Activated CD4-positive, alpha-beta T cell treated with anti-CD3 and anti-CD28 coated beads for 48 hours (primary cell): Measurements from ENCODE around the gene SNX21.
"Not testable (repeated sequence)": the region's sequence is repeated elsewhere in the genome, so short reads cannot be mapped to it uniquely, and the experiment has no call there.

ENCODE experiments used
- DNase-seq: peaks from one replicate; pipeline ENCODE4 v3.0.0-alpha.2; 2020

The SNX21 gene, protein sequence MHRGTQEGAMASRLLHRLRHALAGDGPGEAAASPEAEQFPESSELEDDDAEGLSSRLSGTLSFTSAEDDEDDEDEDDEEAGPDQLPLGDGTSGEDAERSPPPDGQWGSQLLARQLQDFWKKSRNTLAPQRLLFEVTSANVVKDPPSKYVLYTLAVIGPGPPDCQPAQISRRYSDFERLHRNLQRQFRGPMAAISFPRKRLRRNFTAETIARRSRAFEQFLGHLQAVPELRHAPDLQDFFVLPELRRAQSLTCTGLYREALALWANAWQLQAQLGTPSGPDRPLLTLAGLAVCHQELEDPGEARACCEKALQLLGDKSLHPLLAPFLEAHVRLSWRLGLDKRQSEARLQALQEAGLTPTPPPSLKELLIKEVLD

DNA sequence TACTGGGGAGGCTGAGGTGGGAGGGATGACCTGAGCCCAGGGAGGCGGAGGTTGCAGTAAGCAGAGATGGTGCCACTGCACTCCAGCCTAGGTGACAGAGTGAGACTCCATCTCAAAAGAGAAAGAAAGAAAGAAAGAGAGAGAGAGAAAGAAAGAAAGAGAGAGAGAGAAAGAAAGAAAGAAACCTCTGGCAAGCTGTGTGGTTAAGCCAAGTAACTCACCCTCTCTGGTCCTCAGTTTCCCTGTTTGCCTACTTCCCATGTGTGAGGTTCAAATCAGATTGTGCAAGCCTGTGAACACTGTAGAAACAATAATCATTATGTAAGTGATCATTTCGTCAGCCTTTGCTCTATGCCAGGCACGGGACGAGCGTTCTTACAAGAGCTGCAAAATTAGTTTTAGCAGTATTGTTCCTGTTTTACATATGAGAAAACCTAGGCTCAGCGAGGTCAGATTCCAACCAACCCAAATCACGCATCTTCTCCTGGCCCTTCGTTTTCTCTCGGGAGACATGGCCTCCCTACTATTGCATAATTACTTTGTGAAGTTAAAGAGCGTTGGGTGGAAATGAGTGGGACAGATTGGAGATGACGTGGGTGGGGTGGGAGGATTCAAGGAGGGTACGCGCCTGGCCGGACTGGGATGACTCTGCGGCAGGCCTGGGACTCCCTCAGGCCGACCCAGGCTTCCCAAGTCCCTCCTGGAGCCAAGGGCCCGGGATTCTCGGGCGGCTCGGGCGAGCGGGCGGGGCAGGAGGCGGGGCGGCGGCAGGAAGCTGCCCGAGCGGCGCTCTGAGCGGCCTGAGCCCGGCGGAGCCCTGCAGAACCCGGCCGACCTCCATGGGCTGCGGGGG lies at the start of gene SNX21:
Gene SNX21 (plus strand): TSS at position 770 of the 853 bp plus-strand sequence. CDS start 121 bp downstream, outside the sequence.
- DNase-seq, result peak; percentile 32

DNA sequence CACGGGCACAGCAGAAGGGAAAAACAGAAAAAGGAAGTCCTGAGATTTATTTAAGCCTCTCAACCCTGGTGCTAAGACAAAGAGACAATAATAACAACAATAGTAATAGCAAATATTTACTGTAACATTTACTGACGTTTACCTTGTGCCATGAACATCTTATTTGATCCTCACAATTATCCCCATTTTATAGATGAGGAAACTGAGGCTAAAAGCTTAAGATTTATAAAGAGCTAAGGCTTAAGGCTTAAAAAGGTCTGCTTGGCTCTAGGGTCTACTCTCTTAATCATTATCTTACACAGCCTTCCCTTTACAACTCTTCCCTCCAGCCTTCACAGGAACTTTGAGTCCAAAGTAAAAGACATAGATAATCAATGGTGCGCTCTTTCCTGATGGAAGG lies 45.2 kb upstream of the SNX21 start:
- no peak for DNase-seq

DNA sequence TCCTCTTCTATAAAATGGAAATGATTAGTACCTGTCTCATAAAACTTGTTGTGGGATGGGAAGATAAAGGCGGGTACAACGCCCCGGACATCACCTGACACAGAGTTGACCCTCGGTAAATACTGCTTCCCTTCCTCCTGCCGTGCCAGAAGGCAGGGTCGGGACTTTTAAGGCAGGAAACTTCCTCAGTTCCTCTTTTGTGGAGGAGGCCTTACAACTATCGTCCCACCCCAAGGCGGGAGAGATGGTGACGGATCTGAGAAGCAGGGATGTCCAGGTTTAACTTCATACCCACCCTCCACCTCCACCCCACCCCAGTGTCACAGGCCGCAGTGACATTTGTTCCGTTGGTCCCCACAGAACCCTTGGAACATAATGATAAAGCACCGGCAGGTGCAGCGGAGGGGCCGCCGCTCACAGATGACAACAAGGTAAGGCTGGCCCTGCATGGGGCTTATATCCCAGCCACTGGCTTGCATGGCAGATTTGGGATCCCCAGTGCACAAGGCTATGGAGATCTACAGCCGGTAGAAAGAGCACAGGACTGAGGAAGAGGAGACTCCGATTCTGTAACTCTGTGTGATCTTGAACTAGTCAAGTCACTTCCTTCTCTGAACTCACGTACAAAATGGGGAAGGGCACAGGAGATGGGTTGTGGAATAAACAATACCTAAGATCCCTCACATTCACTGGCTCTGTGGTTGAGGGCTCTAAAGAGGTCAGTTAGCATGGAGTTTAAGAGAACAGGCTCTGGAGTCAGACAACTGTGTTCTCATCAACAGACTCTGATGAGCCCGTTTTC lies 41.1 kb upstream of the SNX21 start:
- DNase-seq, result no peak

DNA sequence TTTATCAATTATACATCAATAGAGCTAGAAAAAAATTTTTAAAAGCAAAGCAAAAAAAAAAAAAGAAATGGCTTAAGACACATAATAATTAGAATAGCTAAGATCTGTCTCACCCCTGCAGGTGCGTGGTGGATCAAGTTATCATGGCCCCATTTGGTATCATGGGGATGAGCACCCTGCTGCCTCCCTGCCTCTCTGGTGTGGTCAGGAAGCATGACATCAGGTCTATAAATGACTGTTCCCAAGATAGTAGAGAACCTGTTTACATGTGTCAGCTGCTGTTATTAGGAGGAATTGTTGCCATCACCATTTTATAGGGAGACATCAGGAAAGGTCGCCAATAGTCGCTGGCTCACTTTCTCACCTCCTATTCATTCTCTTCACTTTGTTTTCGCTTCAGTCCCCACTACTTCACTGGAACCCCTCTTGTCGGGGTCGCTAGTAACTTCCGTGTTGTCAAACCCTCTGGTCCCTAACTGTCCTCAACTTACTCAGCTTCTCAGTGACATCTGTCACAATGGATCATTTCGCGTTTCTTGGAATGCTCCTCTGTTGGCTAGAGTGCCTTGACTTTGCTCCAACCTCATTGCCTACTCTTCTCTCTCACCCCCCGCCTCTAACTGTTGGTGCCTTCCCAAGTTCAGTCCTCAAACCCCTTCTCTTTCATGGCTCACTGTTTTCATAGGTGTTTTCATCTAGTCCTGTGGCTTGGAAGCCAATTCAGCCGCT lies 37.1 kb upstream of the SNX21 start:
- DNase-seq, result no peak

DNA sequence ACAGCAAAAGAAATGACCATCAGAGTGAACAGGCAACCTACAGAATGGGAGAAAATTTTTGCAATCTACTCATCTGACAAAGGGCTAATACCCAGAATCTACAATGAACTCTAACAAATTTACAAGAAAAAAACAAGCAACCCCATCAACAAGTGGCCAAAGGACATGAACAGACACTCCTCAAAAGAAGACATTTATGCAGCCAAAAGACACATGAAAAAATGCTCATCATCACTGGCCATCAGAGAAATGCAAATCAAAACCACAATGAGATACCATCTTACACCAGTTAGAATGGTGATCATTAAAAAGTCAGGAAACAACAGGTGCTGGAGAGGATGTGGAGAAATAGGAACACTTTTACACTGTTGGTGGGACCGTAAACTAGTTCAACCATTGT lies 36.1 kb upstream of the SNX21 start:
- not testable (repeated sequence) for DNase-seq

DNA sequence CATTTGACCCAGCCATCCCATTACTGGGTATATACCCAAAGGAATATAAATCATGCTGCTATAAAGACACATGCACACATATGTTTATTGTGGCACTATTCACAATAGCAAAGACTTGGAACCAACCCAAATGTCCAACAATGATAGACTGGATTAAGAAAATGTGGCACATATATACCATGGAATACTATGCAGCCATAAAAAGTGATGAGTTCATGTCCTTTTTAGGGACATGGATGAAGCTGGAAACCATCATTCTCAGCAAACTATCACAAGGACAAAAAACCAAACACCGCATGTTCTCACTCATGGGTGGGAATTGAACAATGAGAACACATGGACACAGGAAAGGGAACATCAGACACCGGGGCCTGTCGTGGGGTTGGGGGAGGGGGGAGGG lies 35.6 kb upstream of the SNX21 start:
- not testable (repeated sequence) for DNase-seq

DNA sequence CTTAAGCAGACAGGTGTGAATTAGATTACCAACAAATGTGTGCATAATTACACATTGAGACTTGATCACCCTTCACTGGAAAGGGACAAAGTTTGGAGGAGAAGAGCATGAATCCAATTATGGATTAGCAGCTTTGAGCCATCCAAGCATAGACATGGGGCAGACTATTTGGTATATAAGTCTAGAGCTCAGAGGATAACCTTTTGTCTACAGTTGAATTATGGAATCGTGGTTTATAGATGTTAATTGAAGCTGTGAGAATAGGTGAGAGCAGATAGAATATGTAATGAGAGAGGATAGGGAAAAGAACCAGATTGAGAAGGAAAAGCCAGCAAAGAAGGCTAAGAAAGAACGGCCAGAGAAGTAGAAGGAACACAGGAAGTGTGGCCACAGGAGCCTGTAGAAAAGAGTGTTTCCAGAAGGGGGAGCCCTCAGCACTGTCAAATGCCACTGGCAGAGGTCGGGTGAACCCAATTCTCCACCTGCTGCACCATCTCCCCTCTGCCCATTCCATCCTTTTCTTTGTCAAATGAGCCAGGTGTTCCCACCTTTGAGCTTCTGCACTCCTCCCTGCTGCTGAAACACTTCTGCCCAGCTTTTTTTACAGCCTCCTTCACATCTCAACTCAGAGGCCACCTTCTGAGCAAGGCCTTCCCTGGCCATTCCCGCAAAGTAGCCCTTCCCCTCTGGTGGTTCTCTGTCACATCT lies 34.5 kb upstream of the SNX21 start:
- DNase-seq, result peak; percentile 76

DNA sequence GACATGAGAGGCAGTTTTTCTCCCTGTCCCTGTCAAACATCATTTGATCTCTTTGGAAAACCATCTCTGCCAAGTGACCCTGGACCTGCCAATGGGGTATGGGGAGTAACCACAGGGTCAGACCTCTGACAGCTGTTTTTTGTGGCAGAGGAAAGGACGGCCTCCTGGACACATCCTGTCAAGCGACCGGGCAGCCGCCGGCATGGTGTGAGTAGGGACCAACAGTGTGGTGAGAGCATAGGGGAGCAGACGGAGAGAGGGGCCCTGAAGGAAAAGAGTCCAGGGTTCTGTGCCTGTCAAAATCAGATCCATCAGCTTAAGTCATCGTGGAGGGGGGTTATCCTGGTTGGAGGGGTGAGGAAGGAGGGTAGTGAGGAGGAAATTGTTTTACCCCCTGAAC lies 31.7 kb upstream of the SNX21 start:
- no peak for DNase-seq

DNA sequence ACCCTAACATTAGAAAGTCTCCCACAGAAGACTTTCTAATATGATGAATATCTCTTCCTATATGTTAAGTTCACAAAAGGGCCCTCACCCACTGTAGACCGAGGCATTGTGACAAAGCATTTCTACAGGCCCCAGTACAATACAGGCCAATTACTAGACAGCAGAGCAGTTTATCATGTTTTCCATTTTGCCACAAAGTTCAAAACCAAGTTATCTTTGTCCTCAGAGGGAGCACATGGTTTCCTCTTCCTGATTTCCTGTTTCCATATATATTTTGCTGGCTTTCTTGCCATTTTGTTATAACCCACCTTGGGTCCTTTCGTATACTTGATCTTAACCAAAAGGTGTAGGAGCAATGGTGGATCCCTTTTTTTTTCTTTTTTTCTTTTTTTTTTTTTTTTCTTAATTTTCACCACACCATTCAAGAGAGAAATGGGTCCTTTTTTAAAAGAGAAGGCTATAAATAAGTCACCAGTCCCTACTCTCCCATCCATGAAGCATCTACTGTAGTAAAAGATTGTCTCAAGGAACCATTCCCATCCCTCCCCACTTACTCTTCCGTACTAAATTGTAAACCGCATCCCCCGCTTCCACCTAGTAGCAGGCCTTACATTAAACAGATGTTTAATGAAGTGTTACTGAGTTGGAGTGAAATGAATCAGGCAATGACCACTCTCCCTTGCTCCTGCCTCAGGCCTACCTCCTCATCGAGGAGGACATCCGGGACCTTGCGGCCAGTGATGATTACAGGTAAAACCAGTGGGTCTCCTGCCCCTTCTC lies 23.2 kb upstream of the SNX21 start:
- no peak for DNase-seq

DNA sequence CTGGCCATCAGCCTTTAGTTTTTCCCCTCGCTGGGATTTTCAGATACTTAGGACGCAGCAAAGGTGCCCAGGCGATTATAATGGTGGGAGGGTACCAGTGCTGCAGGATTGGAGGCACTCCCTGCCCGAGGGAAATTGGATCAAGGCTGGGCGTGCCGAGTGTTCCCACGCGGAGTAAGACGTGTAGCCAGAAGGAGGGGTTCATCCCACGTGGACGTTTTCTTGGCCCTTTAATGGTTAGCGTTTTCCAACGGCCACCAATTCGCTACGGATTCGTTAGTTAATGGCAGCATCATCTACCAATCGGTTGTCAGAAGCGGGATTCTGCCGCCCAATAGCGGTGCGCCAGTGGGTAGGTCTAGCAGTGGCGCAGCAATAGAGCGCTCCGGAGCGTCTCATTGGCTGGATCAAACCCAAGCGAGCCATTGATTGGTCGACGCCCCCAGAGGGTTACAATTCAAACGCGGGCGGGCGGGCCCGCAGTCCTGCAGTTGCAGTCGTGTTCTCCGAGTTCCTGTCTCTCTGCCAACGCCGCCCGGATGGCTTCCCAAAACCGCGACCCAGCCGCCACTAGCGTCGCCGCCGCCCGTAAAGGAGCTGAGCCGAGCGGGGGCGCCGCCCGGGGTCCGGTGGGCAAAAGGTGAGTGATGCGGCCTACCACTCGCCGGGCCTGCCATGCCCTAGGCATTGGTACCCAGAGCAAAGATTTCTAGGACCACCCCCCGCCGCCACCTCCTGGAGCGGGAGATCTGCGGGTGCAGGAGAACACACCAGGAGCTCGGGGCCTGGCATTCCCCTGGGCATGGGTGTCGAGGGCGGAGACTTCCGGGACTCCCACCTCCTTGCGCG lies 21.2 kb upstream of the SNX21 start, which contains the start of gene UBE2C:
Gene UBE2C (plus strand): TSS at position 488 of the 849 bp plus-strand sequence. CDS start 52 bp downstream, at position 540.
- peak; percentile 97 for DNase-seq

DNA sequence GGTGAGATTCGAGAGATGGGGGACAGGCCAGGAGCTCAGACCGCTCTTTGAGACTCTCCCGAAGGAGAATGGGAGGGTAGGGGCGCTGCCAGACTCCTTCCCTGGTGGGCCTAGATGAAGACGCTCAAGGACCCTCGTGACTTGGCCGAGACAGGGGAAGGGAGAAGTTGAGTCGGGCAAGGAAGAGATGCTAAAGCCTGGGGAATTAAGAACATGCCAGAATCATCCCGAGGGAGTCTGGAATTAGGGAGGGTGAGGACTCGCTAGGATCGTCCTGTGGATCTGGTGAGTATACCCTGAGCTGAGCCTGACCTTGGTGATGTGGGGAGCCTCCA lies 20.6 kb upstream of the SNX21 start:
- no peak for DNase-seq

DNA sequence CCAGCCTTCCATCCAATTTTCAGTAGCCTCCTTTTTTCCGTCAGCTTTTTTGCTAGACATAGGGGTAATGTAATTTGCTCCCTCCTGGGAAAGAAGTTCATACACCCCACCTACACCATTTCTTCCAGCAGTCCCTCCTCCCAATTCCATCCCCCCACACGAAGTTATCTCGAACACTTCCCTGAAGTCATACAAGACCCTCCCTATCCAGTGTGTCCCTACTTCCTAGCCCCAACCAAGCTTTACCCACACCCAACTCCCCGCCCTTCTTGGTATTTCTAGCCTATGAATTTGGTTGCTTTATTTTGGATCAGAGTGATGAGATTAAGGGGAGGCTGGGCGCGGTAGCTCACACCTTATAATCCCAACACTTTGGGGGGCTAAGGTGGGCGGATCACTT lies 20.1 kb upstream of the SNX21 start:
- DNase-seq, result no peak

DNA sequence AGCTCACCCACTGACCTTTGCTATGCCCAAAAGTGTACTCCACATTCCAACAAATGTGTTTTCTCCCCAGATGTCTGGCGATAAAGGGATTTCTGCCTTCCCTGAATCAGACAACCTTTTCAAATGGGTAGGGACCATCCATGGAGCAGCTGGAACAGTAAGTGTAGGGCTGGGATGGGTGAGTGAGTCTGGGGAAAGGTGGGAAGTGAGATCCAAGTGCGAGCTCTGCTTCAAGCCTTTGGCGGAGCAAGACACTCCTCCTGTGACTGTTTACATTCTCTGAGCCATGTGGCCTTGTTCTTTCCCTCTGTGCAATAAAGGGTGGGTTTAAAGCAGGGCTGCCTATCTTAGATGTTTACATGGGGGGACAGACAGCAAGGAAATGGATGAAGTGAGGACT lies 19.3 kb upstream of the SNX21 start:
- no peak for DNase-seq

DNA sequence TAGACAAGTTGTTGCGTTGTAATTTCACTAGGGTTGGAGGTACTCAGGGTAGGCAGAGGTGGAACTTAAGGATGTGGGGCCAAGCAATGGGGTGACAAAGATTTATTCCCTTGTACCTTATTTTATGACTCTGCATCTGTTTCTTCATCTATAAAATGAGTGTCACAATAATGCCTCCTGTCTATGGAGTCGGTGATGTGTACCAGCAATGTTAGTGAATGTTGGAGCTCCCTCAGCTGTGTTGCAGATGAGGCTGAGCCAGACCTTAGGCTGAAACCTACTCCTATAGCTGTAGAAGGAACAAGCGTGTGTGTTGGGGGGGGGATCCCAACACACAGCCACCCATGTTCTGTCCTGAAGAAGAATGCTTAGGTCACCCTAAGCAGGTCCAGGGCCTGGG lies 16.6 kb upstream of the SNX21 start:
- DNase-seq, result no peak

DNA sequence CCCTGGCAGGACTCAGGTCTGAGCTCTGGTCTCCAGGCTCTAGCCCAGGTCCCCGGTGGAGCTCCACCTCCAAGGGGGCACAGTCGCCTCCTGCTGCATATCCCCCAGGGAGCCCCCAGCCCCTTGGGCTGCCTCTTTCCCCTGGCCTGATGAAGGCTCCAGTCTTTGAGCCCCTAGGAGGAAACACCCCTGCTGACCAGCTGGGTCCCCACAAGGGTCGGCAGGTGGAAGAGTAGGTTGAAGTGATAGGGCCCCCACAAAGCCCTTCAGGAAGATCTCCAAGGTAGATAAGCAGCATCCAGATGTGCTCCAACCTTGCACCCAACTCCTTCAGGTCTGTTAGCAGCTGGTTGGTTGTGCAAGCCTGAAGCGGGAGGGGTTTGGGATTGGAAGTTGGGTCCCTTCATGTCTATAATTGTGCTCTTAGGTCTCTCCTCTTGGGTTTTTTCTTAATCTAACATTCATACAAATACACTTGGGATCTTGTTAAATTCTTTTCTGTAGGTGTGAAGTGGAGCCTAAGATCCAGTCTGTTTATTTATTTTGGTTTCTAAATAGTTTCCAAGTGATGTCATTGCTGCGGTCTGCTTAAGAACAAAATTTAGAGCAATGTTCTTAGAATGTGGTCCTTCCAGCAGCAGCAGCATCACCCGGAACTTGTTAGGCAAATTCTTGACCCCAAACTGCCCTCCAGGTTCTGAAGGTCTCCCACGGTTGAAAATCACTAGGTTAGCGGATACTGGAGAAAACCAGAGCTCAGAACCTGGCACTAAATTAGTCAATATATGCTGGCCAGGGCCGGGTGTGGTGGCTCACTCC lies 16.0 kb upstream of the SNX21 start:
- no peak for DNase-seq

DNA sequence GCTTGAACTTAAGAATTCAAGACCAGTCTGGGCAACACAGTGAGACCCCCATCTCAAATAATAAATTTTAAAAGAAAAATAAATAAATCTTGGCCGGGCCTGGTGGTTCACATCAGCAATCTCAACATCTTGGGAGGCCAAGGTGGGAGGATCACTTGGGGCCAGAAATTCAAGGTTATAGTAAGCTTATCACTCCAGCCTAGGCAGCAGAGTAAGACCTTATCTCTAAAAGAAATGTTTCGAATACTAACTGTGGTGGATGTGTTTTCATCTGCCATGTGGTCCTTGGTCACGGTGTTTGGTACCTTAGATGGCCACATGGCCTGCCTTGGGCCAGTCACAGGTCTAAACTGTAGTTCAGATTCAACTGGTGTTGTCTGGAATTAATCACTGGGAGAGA lies 15.4 kb upstream of the SNX21 start:
- no peak for DNase-seq

DNA sequence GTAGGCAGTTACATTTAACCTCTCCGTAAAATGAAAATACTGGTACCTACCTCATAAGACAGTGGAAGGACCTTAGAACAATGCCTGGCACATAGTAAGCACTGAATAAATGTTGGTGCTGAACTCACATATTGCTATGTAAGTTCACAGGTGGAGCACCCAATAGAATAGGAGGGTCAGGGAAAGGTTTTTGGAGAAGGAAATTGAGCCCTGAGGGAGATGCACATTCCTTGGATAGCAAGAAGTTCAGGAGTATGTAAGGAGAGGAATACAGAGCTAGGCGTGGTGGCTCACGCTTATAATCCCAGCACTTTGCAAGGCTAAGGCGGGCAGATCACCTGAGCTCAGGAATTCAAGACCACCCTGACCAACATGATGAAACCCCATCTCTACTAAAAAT lies 14.1 kb upstream of the SNX21 start:
- no peak for DNase-seq

DNA sequence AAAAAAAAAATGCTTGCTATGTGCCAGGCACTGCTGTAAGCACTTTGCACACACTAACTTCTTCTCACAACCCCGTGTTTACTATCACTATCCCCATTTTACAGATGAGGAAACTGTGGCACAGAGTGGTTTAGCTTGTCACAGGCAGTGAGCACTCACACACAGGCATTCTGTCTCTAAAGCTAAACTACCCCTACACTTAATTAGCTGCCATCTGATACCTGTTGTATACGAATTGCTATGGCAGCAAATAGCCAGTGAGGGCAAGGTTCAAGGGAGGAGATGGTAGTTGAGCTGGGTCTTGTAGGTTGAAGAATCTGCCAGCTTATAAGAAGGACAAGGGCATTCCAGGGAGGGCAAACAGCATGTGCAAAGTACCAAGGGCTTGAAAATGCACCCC lies 11.7 kb upstream of the SNX21 start:
- DNase-seq, result no peak

DNA sequence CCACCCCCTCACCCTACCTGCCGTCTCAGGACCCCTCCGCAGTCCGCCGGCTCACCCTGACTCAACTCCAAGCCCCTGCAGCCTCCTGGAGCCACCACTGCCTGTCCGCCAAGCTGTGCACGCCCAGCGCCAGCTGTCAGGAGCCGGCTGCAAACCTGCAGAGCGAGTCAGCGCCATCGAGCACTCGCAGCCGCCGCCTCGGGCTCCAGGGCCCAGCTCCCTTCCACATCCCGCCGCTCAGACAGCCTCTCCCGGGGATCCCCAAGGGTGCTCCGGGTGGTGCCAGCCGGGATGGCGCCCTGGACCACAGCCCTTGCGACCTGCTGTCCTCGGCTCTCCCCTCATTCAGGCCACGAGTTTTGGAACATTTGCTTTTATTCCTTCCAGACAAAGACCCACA lies 10.7 kb upstream of the SNX21 start:
- DNase-seq, result peak; percentile 13
